Upper lobe of left lung (tissue), 6 donors: ENCODE results near the gene CUTA. TPM values are rescaled to one million over a fixed set of nuclear protein-coding genes. Genes with fewer than 3 reads are reported as not detected.

Source experiments
- ATAC-seq, 2 donors: fragments of 200-7000 bp; cut with Tn5 transposase; one replicate each; pipeline ENCODE4 v1.9.1; 2022; ENCODE audit warnings: mild to moderate bottlenecking in 2 of 2, moderate library complexity in 2 of 2; ENCODE audit not compliant: low FRiP score in 2 of 2
- DNase-seq, 2 donors: peaks; one replicate each; pipeline ENCODE4 v3.0.0-alpha.2; 2019 to 2020
- H3K27ac ChIP-seq, 4 donors: fragments of 200-600 bp; sonication (generic); one replicate each; pipeline ENCODE4 v1.5.1; 2016 to 2019
- H3K27me3 ChIP-seq, 4 donors: fragments of 200-600 bp; sonication (generic); one replicate each; pipeline ENCODE4 v1.5.1; 2017 to 2019
- H3K36me3 ChIP-seq, 4 donors: fragments of 200-600 bp; sonication (generic); one replicate each; pipeline ENCODE4 v1.5.1; 2016 to 2019
- H3K4me1 ChIP-seq, 4 donors: fragments of 200-600 bp; sonication (generic); one replicate each; pipeline ENCODE4 v1.5.1; 2018 to 2019
- H3K4me3 ChIP-seq, 4 donors: fragments of 200-600 bp; sonication (generic); one replicate each; pipeline ENCODE4 v1.5.1; 2017 to 2019; ENCODE audit warnings: mild to moderate bottlenecking in 2 of 4, moderate library complexity in 1 of 4
- H3K9me3 ChIP-seq, 4 donors: fragments of 200-600 bp; sonication (generic); one replicate each; pipeline ENCODE4 v1.5.1; 2018 to 2019
- EP300 ChIP-seq, 4 donors: sonication (generic); formaldehyde crosslinking; IDR thresholded peaks; one replicate each; pipeline ENCODE4 v1.5.1; 2017; ENCODE audit warnings: antibody characterized with exemption in 4 of 4, control low read depth in 2 of 4
- POLR2A ChIP-seq, 4 donors: fragments of 450-650 bp; IDR thresholded peaks; one replicate each; pipeline ENCODE4 v1.5.1; 2016 to 2017; ENCODE audit warnings: antibody characterized with exemption in 4 of 4, mild to moderate bottlenecking in 2 of 4
- POLR2AphosphoS5 ChIP-seq, 2 donors: sonication (generic); formaldehyde crosslinking; IDR thresholded peaks; one replicate each; pipeline ENCODE4 v1.5.1; 2017; ENCODE audit warnings: antibody characterized with exemption in 2 of 2
- WGBS, 2 donors: methylation state at CpG; one replicate each; pipeline ENCODE4 v1.1.5; 2017 to 2018; 5-methylcytosine and 5-hydroxymethylcytosine counted together
- total RNA-seq, 6 donors: library from RNA; depleted of rRNA in 4 of 6; stranded (reverse); fragments of >200 nt in 4 of 6; gene quantifications; one replicate each; pipeline versions ENCODE4 v1.1.0 to v1.2.1, GENCODE V29; 2016 to 2021
- TF ChIP-seq, protein P1 (sequence below), 6 experiments: fragments of 450-650 bp in 4 of 6; fragments of 200-600 bp in 2 of 6; sonication (generic) in 2 of 6; IDR thresholded peaks; one replicate each; pipeline ENCODE4 v1.5.1; 2016 to 2019; ENCODE audit warnings: antibody characterized with exemption in 6 of 6
- donor health status: DM: no; HTN: no; CAD: no; lungs with moderate emphysema.
- donor health status: DM: no; HTN: yes; CAD: no; lungs with severe emphysema.

The CUTA gene
- total RNA-seq, 6 donors from 2014 or later: 53.4 to 171 (median 112) TPM

DNA sequence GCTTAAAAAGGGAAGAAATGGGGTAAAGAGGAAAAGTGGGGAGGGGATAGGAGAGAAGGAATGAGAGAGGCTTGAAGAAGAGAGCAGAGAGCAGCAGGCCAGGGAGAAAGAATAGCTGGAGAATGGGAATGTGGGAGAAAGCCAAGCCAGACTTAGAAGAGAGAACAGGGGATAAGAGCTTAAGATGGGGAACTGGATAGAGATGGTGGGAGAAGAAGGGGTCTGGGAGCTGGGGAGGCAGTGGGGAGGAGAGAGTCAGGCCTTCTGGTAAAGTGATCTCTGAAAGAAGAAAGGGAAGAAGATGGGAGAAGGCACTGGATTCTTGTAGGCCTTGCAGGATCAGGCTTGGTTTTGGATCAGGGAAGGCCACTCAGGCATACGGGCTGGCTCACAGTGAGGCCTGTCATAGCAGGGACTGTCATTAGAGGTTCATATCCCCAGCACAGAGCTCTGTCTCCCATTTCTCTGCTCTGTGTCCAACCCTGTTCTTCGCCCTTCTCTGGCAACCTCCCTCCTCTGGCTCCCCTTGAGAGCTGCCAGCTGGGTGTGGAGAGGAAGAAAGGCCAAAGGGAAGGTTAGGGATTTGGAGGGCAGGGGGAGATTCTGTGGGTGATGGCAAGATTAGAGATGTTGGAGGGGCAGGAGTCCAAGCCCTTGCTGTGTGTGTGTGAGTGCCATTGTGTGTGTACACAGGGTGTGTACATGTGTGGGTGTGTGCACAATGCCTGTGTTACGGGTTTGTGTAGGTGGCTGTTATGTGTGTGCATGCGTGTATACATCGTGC, 11.3 kb upstream of the CUTA start:
- TF ChIP-seq EP300 (IDR thresholded peaks at IDR 0.05) (no peak), POLR2AphosphoS5 (IDR thresholded peaks at IDR 0.05) (no peak), POLR2A (IDR thresholded peaks at IDR 0.05) (no peak)
- TF ChIP-seq, protein P1, sequence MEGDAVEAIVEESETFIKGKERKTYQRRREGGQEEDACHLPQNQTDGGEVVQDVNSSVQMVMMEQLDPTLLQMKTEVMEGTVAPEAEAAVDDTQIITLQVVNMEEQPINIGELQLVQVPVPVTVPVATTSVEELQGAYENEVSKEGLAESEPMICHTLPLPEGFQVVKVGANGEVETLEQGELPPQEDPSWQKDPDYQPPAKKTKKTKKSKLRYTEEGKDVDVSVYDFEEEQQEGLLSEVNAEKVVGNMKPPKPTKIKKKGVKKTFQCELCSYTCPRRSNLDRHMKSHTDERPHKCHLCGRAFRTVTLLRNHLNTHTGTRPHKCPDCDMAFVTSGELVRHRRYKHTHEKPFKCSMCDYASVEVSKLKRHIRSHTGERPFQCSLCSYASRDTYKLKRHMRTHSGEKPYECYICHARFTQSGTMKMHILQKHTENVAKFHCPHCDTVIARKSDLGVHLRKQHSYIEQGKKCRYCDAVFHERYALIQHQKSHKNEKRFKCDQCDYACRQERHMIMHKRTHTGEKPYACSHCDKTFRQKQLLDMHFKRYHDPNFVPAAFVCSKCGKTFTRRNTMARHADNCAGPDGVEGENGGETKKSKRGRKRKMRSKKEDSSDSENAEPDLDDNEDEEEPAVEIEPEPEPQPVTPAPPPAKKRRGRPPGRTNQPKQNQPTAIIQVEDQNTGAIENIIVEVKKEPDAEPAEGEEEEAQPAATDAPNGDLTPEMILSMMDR (IDR thresholded peaks at IDR 0.05): peak in 1 of 6 experiments; percentile 0
- 48 to 69% methylated on average over 5 of the region's 5 CpGs for WGBS, 2 donors
- no peak for ATAC-seq
- Histone ChIP-seq H3K9me3 (no peaks in the 10 kb centered on the region), H3K4me1 (peaks cover 44 to 69% (median 62%) of the 10 kb centered on the region in 4 donors), H3K27ac (peak overlapping the region; percentile 23 to 95 (median 71)), H3K4me3 (peak overlapping the region in 1 of 4 donors; percentile 69), H3K27me3 (no peaks in the 10 kb centered on the region), H3K36me3 (no peaks in the 10 kb centered on the region)
- no peak for DNase-seq

DNA sequence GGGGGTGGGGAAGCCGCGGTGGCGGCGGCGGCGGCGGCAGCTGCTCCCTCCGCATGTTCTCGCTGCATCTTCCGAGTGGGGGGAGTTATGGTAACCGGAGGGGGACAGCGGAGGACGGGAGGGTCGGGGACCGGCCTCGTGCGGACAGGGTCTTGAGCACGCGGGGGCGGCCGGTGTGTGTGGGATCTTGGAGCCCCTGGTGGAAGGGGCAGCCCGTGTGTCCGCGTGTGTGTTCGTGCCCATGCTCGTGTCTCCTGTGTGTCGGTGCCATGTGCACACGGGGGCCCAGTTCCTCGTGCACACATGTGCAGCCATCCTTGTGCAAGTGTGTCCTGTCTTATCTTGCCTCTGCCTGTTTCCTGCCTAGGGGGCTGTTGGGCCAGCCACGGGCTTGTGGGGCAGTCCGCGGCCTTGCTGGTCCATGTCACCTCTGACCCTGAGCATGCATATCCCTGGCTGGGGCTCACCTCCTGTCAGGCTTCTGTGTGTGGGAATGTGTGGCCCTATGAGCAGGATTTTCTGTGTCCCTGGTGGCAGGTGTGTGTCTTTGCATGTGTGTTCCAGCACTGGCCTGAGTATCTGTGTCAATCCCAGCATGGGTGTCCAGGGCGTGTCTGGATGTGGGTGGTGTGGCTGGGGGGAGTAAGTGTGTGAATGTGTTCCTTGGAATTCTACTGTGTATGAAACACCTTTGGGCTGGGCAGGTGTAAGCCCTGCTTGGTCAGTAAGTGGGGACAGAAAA, 10.5 kb upstream of the CUTA start:
- H3K4me3 ChIP-seq: peak overlapping the region in 3 of 4 donors; percentile 54 to 69 (median 66)
- DNase-seq (peak in 1 of 2 donors; percentile 28), ATAC-seq (no peak)
- H3K4me1 ChIP-seq: peaks cover 44 to 70% (median 62%) of the 10 kb centered on the region in 4 donors
- TF ChIP-seq POLR2A (IDR thresholded peaks at IDR 0.05): no peak
- TF ChIP-seq, protein P1 (IDR thresholded peaks at IDR 0.05): peak; percentile 12 to 64 (median 40)
- TF ChIP-seq POLR2AphosphoS5 (IDR thresholded peaks at IDR 0.05): peak in 1 of 2 donors; percentile 37
- no peak for TF ChIP-seq EP300 (IDR thresholded peaks at IDR 0.05)
- 4 to 12% methylated on average over 17 to 18 of the region's 33 CpGs for WGBS, 2 donors
- H3K36me3 ChIP-seq: no peaks in the 10 kb centered on the region
- no peaks in the 10 kb centered on the region for H3K9me3 ChIP-seq
- no peaks in the 10 kb centered on the region for H3K27me3 ChIP-seq
- H3K27ac ChIP-seq: peak overlapping the region; percentile 44 to 95 (median 71)

DNA sequence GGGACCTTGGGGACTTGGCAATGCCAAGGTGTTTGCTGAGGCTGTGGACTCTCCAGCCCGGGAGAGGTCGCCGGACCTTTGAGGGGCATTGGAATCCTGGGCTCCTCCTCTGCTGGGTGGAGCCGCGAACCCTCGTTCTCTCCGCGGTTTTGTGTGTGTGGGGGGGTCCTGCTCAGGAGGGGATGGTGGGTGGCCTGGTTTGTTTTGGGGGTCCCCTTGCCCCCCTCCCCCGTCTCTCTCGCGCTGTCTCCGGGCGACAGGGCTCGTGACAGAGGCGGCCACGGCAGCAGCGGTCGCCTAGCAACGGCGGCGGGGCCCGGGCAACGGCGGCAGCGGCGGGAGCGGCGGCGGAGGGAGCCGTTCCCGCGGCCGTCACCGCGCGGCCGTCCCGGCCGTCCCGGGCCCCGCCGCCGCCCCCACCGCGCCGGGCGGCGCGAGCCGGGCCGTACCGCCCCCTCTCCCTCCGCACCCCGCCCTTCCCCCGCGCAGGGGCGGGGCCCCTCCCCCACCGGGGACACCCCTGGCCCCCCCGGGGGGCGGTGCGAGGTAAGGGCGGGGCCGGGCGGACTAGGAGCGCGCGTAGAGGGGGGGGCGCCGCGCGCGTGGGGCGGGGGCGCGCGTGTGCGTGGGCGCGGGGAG, 9.8 kb upstream of the CUTA start:
- peak overlapping the region; percentile 55 to 97 (median 94) for H3K27ac ChIP-seq
- DNase-seq (peak; percentile 69 to 93), ATAC-seq (no peak)
- peaks cover 44 to 70% (median 62%) of the 10 kb centered on the region in 4 donors for H3K4me1 ChIP-seq
- TF ChIP-seq, protein P1 (IDR thresholded peaks at IDR 0.05): no peak
- TF ChIP-seq POLR2A (IDR thresholded peaks at IDR 0.05) (no peak), POLR2AphosphoS5 (IDR thresholded peaks at IDR 0.05) (no peak), EP300 (IDR thresholded peaks at IDR 0.05) (no peak)
- no peaks in the 10 kb centered on the region for H3K9me3 ChIP-seq
- 0% methylated on average over 10 of the region's 79 CpGs; no CpG with 5 or more reads in 1 of the 2 donors for WGBS, 2 donors
- H3K36me3 ChIP-seq: no peaks in the 10 kb centered on the region
- H3K27me3 ChIP-seq: no peaks in the 10 kb centered on the region
- peak overlapping the region; percentile 36 to 69 (median 60) for H3K4me3 ChIP-seq

DNA sequence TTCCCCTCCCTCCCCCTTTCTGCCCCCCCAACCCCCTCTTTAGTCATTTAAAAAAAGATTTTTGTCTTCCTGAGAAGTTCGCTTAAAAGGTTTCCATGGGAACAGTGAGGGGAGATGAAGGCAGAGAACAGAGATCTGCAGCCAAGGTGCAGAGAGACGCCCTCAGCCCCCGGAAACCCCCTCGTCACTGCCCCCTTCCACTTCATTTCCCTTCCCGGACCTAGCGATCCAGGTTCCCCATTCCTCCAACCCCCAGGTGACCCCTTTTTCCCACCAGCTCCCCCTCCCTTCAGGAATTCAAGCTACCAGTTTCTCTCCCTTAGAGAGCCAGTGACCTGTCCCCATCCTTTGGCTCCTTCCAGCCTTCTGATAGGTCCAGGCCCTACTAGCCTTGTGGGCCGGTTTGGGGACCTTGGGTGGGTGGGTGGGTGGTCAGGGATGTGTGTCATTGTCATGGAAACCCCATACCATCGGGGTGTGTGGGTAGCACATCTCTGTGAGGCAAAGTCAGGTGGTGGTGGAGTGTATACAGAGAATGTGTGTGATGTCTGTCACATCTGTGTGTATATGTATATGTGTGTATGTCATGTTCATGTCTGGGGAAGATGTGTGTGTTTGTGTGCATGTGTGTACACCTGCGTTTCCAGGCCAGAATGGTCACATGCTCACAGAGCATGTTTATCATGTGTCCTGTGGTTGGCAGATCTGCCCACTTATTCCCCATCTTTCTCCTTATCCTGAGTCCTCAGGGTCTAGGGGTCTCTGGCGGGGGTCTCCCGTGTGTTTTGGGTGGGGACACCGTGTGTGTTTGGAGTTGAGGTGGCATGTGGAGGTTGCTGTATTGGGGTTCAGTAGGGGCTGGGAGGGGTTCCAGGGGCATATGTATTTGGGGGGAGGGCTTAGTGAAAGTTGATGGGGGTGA, 8.9 kb upstream of the CUTA start:
- 5% methylated on average over 12 of the region's 12 CpGs for WGBS, 2 donors
- Histone ChIP-seq H3K4me3 (peak overlapping the region; percentile 9 to 69 (median 60)), H3K4me1 (peaks cover 44 to 66% (median 58%) of the 10 kb centered on the region in 4 donors), H3K27ac (peak overlapping the region; percentile 84 to 97 (median 94)), H3K27me3 (no peaks in the 10 kb centered on the region), H3K9me3 (no peaks in the 10 kb centered on the region), H3K36me3 (no peaks in the 10 kb centered on the region)
- DNase-seq (no peak), ATAC-seq (no peak)
- TF ChIP-seq POLR2AphosphoS5 (IDR thresholded peaks at IDR 0.05) (no peak), EP300 (IDR thresholded peaks at IDR 0.05) (no peak), POLR2A (IDR thresholded peaks at IDR 0.05) (no peak)
- TF ChIP-seq, protein P1 (IDR thresholded peaks at IDR 0.05): no peak
